ENCODE measurements around the gene SCNN1B.

DNA sequence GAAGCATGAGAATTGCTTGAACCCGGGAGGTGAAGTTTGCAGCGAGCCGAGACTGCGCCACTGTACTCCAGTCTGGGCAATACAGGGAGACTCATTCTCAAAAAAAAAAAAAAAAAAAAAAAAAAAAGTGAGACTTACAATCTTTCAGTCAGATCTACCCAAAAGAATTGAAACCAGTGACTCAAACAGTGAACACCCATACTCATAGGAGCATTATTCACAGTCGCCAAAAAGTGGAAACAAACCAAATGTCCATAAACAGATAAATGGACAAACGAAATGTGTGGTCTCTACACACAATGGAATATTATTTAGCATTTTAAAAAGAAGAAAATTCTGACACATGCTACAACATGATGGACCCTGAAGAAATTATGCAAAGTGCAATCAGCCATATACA lies 9.1 kb upstream of the SCNN1B start:
- TF ChIP-seq, protein P1, sequence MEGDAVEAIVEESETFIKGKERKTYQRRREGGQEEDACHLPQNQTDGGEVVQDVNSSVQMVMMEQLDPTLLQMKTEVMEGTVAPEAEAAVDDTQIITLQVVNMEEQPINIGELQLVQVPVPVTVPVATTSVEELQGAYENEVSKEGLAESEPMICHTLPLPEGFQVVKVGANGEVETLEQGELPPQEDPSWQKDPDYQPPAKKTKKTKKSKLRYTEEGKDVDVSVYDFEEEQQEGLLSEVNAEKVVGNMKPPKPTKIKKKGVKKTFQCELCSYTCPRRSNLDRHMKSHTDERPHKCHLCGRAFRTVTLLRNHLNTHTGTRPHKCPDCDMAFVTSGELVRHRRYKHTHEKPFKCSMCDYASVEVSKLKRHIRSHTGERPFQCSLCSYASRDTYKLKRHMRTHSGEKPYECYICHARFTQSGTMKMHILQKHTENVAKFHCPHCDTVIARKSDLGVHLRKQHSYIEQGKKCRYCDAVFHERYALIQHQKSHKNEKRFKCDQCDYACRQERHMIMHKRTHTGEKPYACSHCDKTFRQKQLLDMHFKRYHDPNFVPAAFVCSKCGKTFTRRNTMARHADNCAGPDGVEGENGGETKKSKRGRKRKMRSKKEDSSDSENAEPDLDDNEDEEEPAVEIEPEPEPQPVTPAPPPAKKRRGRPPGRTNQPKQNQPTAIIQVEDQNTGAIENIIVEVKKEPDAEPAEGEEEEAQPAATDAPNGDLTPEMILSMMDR (conservative IDR thresholded peaks at IDR 0.05; ENCODE audit: low read depth, low read length): no peak
- no peak for TF ChIP-seq EZH2 (IDR thresholded peaks at IDR 0.05; ENCODE audit: borderline replicate concordance, low read depth, low read length, poor library complexity, severe bottlenecking)
